Urinary bladder (tissue), 4 donors: ENCODE measurements around the gene CRYGN. TPM values are rescaled to one million over a fixed set of nuclear protein-coding genes. Genes with fewer than 3 reads are reported as not detected.

Source experiments
- DNase-seq: peaks from one replicate; pipeline ENCODE4 v3.0.0-alpha.2; 2015; ENCODE audit errors: extremely low spot score
- H3K27ac ChIP-seq: one replicate; pipeline ENCODE4 v1.5.1; 2013; ENCODE audit warnings: low read depth, mild to moderate bottlenecking, moderate library complexity
- H3K36me3 ChIP-seq: one replicate; pipeline ENCODE4 v1.6.1; 2013; ENCODE audit warnings: mild to moderate bottlenecking, moderate library complexity; ENCODE audit not compliant: insufficient read depth
- H3K4me1 ChIP-seq: one replicate; pipeline ENCODE4 v1.6.1; 2013; ENCODE audit warnings: mild to moderate bottlenecking, moderate library complexity; ENCODE audit not compliant: insufficient read depth
- H3K4me3 ChIP-seq: one replicate; pipeline ENCODE4 v1.5.1; 2013; ENCODE audit warnings: low read depth, low read length
- WGBS: extraction: QIAGEN DNeasy Blood & Tissue Kit; methylation state at CpG from one replicate; pipeline ENCODE4 v1.1.7; 2013; 5-methylcytosine and 5-hydroxymethylcytosine counted together
- polyA plus RNA-seq: library from polyadenylated mRNA; stranded (reverse); fragments of 200-250 nt; gene quantifications from one replicate; pipeline ENCODE4 v1.2.3, GENCODE V29; 2013
- small RNA-seq: library from RNA; depleted of rRNA; stranded (forward); fragments of <200 nt; gene quantifications from one replicate; pipeline ENCODE3, GENCODE V24; 2014
- total RNA-seq: library from RNA; depleted of rRNA; stranded (reverse); fragments of >200 nt; gene quantifications from one replicate; pipeline ENCODE4 v1.2.3, GENCODE V29; 2014
- donor health status: healthy with polysubstance abuse.
- donor health status: healthy.

Gene CRYGN
- total and polyA plus RNA-seq, 2 donors: 0.16 to 0.67 TPM

- H3K4me1 ChIP-seq: no peaks in the 10 kb centered on the region
- DNase-seq: no peak
- no peak overlapping the region for H3K4me3 ChIP-seq
- H3K27ac ChIP-seq: no peak overlapping the region
- H3K36me3 ChIP-seq: peaks cover 4% of the 10 kb centered on the region
- 91% methylated on average over 25 of the region's 25 CpGs for WGBS
These were observed 60.3 kb downstream of the CRYGN start for GRCh38 chr7:151379534-151380198.

GRCh38 chr7:151379193-151379520, 60.8 kb downstream of the CRYGN start:
- WGBS: 93% methylated on average over 6 of the region's 6 CpGs
- no peaks in the 10 kb centered on the region for H3K4me1 ChIP-seq
- no peak for DNase-seq

More at GRCh38 chr7:151379193-151379520, 60.8 kb downstream of the CRYGN start:
- Histone ChIP-seq H3K36me3 (peaks cover 4% of the 10 kb centered on the region), H3K4me3 (no peak overlapping the region), H3K27ac (no peak overlapping the region)

Small RNA genes lying within 50 kb of the gene (small RNA-seq; reads per million reads assigned to genes)
- gene MIR3907 (not detected), gene RN7SL76P (not detected)

Other genes with a start within 250 kb of the CRYGN start
- not detected for gene H2BK1, start 229.7 kb downstream of the CRYGN start, total RNA-seq
- gene H2BK1, start 229.7 kb downstream of the CRYGN start, polyA plus RNA-seq: not detected
- 14.1 TPM for gene ABCF2, start 212.9 kb downstream of the CRYGN start, total RNA-seq
- 29.6 TPM for gene ABCF2, start 212.9 kb downstream of the CRYGN start, polyA plus RNA-seq
- 25.2 TPM for gene CHPF2, start 207.7 kb downstream of the CRYGN start, total RNA-seq
- gene CHPF2, start 207.7 kb downstream of the CRYGN start, polyA plus RNA-seq: 23.0 TPM
- gene SMARCD3, start 191.4 kb downstream of the CRYGN start, total RNA-seq: 33.2 TPM
- 47.8 TPM for gene SMARCD3, start 191.4 kb downstream of the CRYGN start, polyA plus RNA-seq
- 41.4 TPM for gene NUB1, start 98.3 kb downstream of the CRYGN start, total RNA-seq
- gene NUB1, start 98.3 kb downstream of the CRYGN start, polyA plus RNA-seq: 45.6 TPM
- 6.8 TPM for gene WDR86, start 30.1 kb downstream of the CRYGN start, total RNA-seq
- gene WDR86, start 30.1 kb downstream of the CRYGN start, polyA plus RNA-seq: 4.2 TPM
- 109 TPM for gene RHEB, start 79.8 kb upstream of the CRYGN start, total RNA-seq
- gene RHEB, start 79.8 kb upstream of the CRYGN start, polyA plus RNA-seq: 109 TPM